Testis (tissue), 2 donors: ENCODE data around the gene GPHN.

ENCODE experiments used
- CTCF ChIP-seq, 3 experiments: fragments of 450-650 bp in 2 of 3; fragments of 200-600 bp in 1 of 3; sonication (generic) in 1 of 3; IDR thresholded peaks; one replicate each; pipeline ENCODE4 v1.5.1; 2016 to 2019; ENCODE audit warnings: antibody characterized with exemption in 3 of 3, mild to moderate bottlenecking in 2 of 3, moderate library complexity in 1 of 3
- POLR2A ChIP-seq: fragments of 450-650 bp; IDR thresholded peaks from one replicate; pipeline ENCODE4 v1.6.1; 2017; ENCODE audit warnings: antibody characterized with exemption, mild to moderate bottlenecking, moderate library complexity

GRCh38 chr14:66595394-66595793 lies 87.4 kb downstream of the GPHN start:
- TF ChIP-seq CTCF (IDR thresholded peaks at IDR 0.05): no peak
- TF ChIP-seq POLR2A: no peak
